Psoas muscle (tissue), 8 donors: Measurements from ENCODE around the gene GKAP1. TPM values are rescaled to one million over a fixed set of nuclear protein-coding genes. Genes with fewer than 3 reads are reported as not detected.

Source experiments
- ATAC-seq, 4 donors: fragments of 200-7000 bp; cut with Tn5 transposase; one replicate each; pipeline ENCODE4 v1.9.1; 2020; ENCODE audit warnings: moderate library complexity in 3 of 4, mild to moderate bottlenecking in 2 of 4
- DNase-seq, 2 donors: peaks; one replicate each; pipeline ENCODE4 v3.0.0-alpha.2; 2020
- H3K27ac ChIP-seq: fragments of 200-600 bp; one replicate; pipeline ENCODE4 v1.8.0; 2022
- H3K27me3 ChIP-seq, 3 donors: fragments of 200-600 bp in 1 of 3; one replicate each; pipeline versions ENCODE4 v1.6.1 to v1.8.0; 2013 to 2022; ENCODE audit warnings: low read length in 2 of 3, mild to moderate bottlenecking in 2 of 3, moderate library complexity in 1 of 3; ENCODE audit not compliant: insufficient read depth in 3 of 3
- H3K36me3 ChIP-seq, 2 donors: fragments of 200-600 bp in 1 of 2; one replicate each; pipeline versions ENCODE4 v1.6.1 to v1.8.0; 2013 to 2022; ENCODE audit warnings: low read depth in 1 of 2, mild to moderate bottlenecking in 1 of 2, moderate library complexity in 1 of 2; ENCODE audit not compliant: insufficient read depth in 1 of 2
- H3K4me1 ChIP-seq: fragments of 200-600 bp; one replicate; pipeline ENCODE4 v1.8.0; 2022
- H3K4me3 ChIP-seq: fragments of 200-600 bp; one replicate; pipeline ENCODE4 v1.8.0; 2022; ENCODE audit warnings: mild to moderate bottlenecking
- H3K9me3 ChIP-seq: fragments of 200-600 bp; one replicate; pipeline ENCODE4 v1.8.0; 2022
- CTCF ChIP-seq: fragments of 200-600 bp; IDR thresholded peaks from one replicate; pipeline ENCODE4 v1.8.0; 2022; ENCODE audit warnings: antibody characterized with exemption
- WGBS, 3 donors: extraction: QIAGEN DNeasy Blood & Tissue Kit; methylation state at CpG; one replicate each; pipeline versions ENCODE4 v1.1.6 to v1.1.7; 2013; 5-methylcytosine and 5-hydroxymethylcytosine counted together
- intact Hi-C, 2 donors: fragments of 100-400 bp; cut with DNase I; formaldehyde crosslinking; loops; one replicate each; pipeline versions ENCODE4 v1.11.0 to v1.14.2; 2022
- polyA plus RNA-seq, 3 donors: library from polyadenylated mRNA; stranded (reverse); fragments of 200-250 nt; gene quantifications; one replicate each; pipeline ENCODE4 v1.2.3, GENCODE V29; 2013
- total RNA-seq, 4 donors: library from RNA; stranded (reverse); fragmentation: NEBNext Ultra II Directional in 2 of 4; extraction: Animal tissue kit (Norgen Biotek cat#: 25700) in 2 of 4; gene quantifications; one replicate each; pipeline versions ENCODE4 v1.2.1 to v1.2.4, GENCODE V29; 2021 to 2023
- donor health status: healthy with polysubstance abuse.
- donor health status: DM: no; HTN: no; CAD: no; lungs with moderate emphysema.
- donor health status: Bipolar disorder and iron deficiency.
- donor health status: healthy.
- donor health status: DM: yes; HTN: yes; CAD: no.
- donor health status: DM: no; HTN: no; CAD: no.
- donor health status: DM: no; HTN: no; CAD: no.
- donor health status: DM: yes; HTN: yes; CAD: no.

GKAP1 gene
- total and polyA plus RNA-seq, 7 donors: 13.4 to 89.1 (median 38.3) TPM

- TF ChIP-seq CTCF: no peak
- intact Hi-C loops: no loop called here
- Histone ChIP-seq H3K27ac (no peak overlapping the region), H3K4me3 (no peak overlapping the region), H3K36me3 (no peaks in the 10 kb centered on the region), H3K9me3 (peaks cover 3% of the 10 kb centered on the region), H3K27me3 (no peaks in the 10 kb centered on the region), H3K4me1 (no peaks in the 10 kb centered on the region)
- WGBS, 3 donors: 77 to 82% (median 81%) methylated on average over 2 of the region's 2 CpGs
- no peak for ATAC-seq
- DNase-seq: no peak
Observed at GRCh38 chr9:83722726-83723495, 94.7 kb downstream of the GKAP1 start.

- ATAC-seq (no peak), DNase-seq (no peak)
- no peak overlapping the region for H3K4me3 ChIP-seq
- H3K9me3 ChIP-seq: peaks cover 4% of the 10 kb centered on the region
- H3K27ac ChIP-seq: no peak overlapping the region
- no peaks in the 10 kb centered on the region for H3K27me3 ChIP-seq
- H3K4me1 ChIP-seq: no peaks in the 10 kb centered on the region
- H3K36me3 ChIP-seq: no peaks in the 10 kb centered on the region
- TF ChIP-seq CTCF: no peak
- intact Hi-C loops: no loop called here
Observed at GRCh38 chr9:83721509-83721908, 96.1 kb downstream of the GKAP1 start.

- Histone ChIP-seq H3K27me3 (no peaks in the 10 kb centered on the region), H3K9me3 (peaks cover 3% of the 10 kb centered on the region), H3K4me1 (no peaks in the 10 kb centered on the region), H3K4me3 (no peak overlapping the region), H3K36me3 (peaks cover 0 to 5% of the 10 kb centered on the region in 2 donors), H3K27ac (no peak overlapping the region)
- intact Hi-C loops: no loop called here
- no peak for TF ChIP-seq CTCF
- ATAC-seq: no peak
- no peak for DNase-seq
Observed at GRCh38 chr9:83715794-83716193, 101.8 kb downstream of the GKAP1 start.

- intact Hi-C loops: no loop called here
- peaks cover 0 to 5% of the 10 kb centered on the region in 2 donors for H3K36me3 ChIP-seq
- no peaks in the 10 kb centered on the region for H3K27me3 ChIP-seq
Observed at GRCh38 chr9:83715221-83715620, 102.3 kb downstream of the GKAP1 start.

More at GRCh38 chr9:83715221-83715620, 102.3 kb downstream of the GKAP1 start:
- no peak for TF ChIP-seq CTCF
- H3K4me3 ChIP-seq: no peak overlapping the region
- 94 to 100% (median 97%) methylated on average over 1 of the region's 1 CpG for WGBS, 3 donors
- H3K27ac ChIP-seq: no peak overlapping the region
- no peak for ATAC-seq
- peaks cover 4% of the 10 kb centered on the region for H3K4me1 ChIP-seq
- no peak for DNase-seq
- H3K9me3 ChIP-seq: peaks cover 3% of the 10 kb centered on the region
